ENCODE results near the gene SLC44A5. TPM values are rescaled to one million over a fixed set of nuclear protein-coding genes. Genes with fewer than 3 reads are reported as not detected.

The SLC44A5 gene
- total and polyA plus RNA-seq, 4 donors = 0.13 to 1.1 (median 0.22) TPM

DNA sequence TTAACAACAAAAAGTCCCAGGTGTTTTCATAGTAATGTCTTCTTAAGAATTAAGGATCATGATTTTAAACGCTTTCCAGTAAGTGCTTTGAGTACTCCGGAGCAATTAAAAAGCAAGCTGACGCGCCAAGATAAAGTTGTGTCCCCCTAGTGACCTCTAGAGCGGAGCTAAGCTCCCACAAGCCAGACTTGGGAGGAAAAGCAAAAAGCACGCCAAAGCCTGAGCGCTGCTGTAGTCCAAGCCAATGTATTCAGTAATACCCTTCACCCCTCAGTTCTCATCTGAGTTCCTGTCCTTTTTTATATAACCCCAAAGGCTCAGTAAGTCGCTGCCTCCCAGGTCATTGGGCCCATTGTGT is 3.5 kb upstream of the SLC44A5 start:
- Histone ChIP-seq H3K4me3 (ENCODE audit: low read depth in 1 of 3, low read length in 3 of 3) (no peak overlapping the region), H3K27ac (ENCODE audit: low read depth in 1 of 2, low read length in 2 of 2) (no peak overlapping the region), H3K27me3 (ENCODE audit: control insufficient read depth in 4 of 4, insufficient read depth in 4 of 4, low read length in 3 of 4) (peaks cover 0 to 5% (median 3%) of the 10 kb centered on the region in 4 donors), H3K9me3 (ENCODE audit: control insufficient read depth in 4 of 4, low read length in 3 of 4) (peaks cover 0 to 3% (median 0%) of the 10 kb centered on the region in 4 donors), H3K36me3 (ENCODE audit: control insufficient read depth in 4 of 4, insufficient read depth in 3 of 4, low read depth in 1 of 4, low read length in 3 of 4) (no peaks in the 10 kb centered on the region), H3K9ac (ENCODE audit: low read depth in 1 of 2, low read length in 2 of 2) (no peak overlapping the region), H3K4me1 (ENCODE audit: control insufficient read depth in 4 of 4, insufficient read depth in 4 of 4, low read length in 3 of 4) (peaks cover 6 to 23% (median 13%) of the 10 kb centered on the region in 4 donors)
- no peak for DNase-seq (ENCODE audit: low spot score)
- WGBS = 6% methylated on average over 8 of the region's 8 CpGs
- TF ChIP-seq HNF4G (IDR thresholded peaks at IDR 0.05) (no peak), FOXA1 (IDR thresholded peaks at IDR 0.05) (no peak), HNF4A (conservative IDR thresholded peaks at IDR 0.05) (no peak), FOXA2 (IDR thresholded peaks at IDR 0.05) (no peak), GABPA (IDR thresholded peaks at IDR 0.05 in 1 of 2, conservative IDR thresholded peaks at IDR 0.05 in 1 of 2) (no peak), JUND (IDR thresholded peaks at IDR 0.05) (no peak), TAF1 (conservative IDR thresholded peaks at IDR 0.05) (no peak), NR2F2 (IDR thresholded peaks at IDR 0.05) (no peak), RXRA (IDR thresholded peaks at IDR 0.05) (no peak)
- TF ChIP-seq, protein P1, sequence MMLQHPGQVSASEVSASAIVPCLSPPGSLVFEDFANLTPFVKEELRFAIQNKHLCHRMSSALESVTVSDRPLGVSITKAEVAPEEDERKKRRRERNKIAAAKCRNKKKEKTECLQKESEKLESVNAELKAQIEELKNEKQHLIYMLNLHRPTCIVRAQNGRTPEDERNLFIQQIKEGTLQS (IDR thresholded peaks at IDR 0.05) = no peak
- TF ChIP-seq, protein P2, sequence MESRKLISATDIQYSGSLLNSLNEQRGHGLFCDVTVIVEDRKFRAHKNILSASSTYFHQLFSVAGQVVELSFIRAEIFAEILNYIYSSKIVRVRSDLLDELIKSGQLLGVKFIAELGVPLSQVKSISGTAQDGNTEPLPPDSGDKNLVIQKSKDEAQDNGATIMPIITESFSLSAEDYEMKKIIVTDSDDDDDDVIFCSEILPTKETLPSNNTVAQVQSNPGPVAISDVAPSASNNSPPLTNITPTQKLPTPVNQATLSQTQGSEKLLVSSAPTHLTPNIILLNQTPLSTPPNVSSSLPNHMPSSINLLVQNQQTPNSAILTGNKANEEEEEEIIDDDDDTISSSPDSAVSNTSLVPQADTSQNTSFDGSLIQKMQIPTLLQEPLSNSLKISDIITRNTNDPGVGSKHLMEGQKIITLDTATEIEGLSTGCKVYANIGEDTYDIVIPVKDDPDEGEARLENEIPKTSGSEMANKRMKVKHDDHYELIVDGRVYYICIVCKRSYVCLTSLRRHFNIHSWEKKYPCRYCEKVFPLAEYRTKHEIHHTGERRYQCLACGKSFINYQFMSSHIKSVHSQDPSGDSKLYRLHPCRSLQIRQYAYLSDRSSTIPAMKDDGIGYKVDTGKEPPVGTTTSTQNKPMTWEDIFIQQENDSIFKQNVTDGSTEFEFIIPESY (IDR thresholded peaks at IDR 0.05) = no peak

DNA sequence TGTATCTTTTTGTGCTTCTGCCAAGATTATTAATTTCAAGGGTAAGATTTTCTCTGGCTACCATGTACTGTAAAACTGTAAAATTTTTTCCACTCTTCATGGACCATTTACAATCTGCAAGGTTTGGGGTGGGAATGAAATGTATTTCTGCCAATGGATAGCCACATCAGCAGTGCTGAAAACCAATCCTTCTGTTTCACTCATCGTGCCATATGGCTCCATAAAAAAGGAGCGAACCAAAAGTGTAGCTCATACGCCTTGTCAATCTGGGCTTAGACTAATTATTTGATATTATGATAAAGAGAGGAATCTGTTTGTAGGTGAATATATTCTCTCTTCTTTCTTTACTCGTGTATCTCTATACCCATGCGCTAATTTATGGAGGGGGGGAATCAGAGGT is 3.0 kb upstream of the SLC44A5 start:
- Histone ChIP-seq H3K27ac (ENCODE audit: low read depth in 1 of 2, low read length in 2 of 2) (no peak overlapping the region), H3K4me1 (ENCODE audit: control insufficient read depth in 4 of 4, insufficient read depth in 4 of 4, low read length in 3 of 4) (peaks cover 6 to 23% (median 13%) of the 10 kb centered on the region in 4 donors), H3K9ac (ENCODE audit: low read depth in 1 of 2, low read length in 2 of 2) (no peak overlapping the region), H3K4me3 (ENCODE audit: low read depth in 1 of 3, low read length in 3 of 3) (no peak overlapping the region), H3K36me3 (ENCODE audit: control insufficient read depth in 4 of 4, insufficient read depth in 3 of 4, low read depth in 1 of 4, low read length in 3 of 4) (no peaks in the 10 kb centered on the region), H3K9me3 (ENCODE audit: control insufficient read depth in 4 of 4, low read length in 3 of 4) (peaks cover 0 to 3% (median 0%) of the 10 kb centered on the region in 4 donors), H3K27me3 (ENCODE audit: control insufficient read depth in 4 of 4, insufficient read depth in 4 of 4, low read length in 3 of 4) (peaks cover 0 to 5% (median 2%) of the 10 kb centered on the region in 4 donors)
- DNase-seq (ENCODE audit: low spot score) = no peak
- 61% methylated on average over 5 of the region's 5 CpGs for WGBS
- TF ChIP-seq FOXA2 (IDR thresholded peaks at IDR 0.05) (no peak), YY1 (IDR thresholded peaks at IDR 0.05) (no peak), SP1 (IDR thresholded peaks at IDR 0.05) (no peak), RAD21 (IDR thresholded peaks at IDR 0.05) (no peak), HNF4G (IDR thresholded peaks at IDR 0.05) (no peak), TAF1 (conservative IDR thresholded peaks at IDR 0.05) (no peak), HNF4A (conservative IDR thresholded peaks at IDR 0.05) (no peak)

DNA sequence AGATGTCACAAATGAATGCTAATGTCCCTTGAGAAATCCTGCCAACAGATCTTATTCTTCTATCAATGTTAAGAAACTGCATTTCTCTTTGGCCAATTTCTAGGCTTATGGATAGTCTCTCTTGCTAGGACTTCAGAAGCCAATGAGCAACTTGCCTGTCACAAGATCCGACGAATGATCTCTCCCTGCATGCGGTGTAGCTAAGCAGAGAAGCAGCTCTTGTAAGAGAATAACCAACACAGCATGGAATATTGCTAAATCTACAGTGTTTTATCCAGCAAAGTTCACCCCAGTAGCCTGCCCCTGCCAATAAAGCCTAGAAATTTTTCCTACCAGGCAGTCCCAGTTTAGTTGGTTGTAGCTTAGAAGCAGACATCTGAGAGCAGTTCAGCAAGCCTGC is 2.1 kb upstream of the SLC44A5 start:
- Histone ChIP-seq H3K9me3 (ENCODE audit: control insufficient read depth in 4 of 4, low read length in 3 of 4) (peaks cover 0 to 3% (median 0%) of the 10 kb centered on the region in 4 donors), H3K27me3 (ENCODE audit: control insufficient read depth in 4 of 4, insufficient read depth in 4 of 4, low read length in 3 of 4) (peaks cover 0 to 5% (median 1%) of the 10 kb centered on the region in 4 donors), H3K4me3 (ENCODE audit: low read depth in 1 of 3, low read length in 3 of 3) (no peak overlapping the region), H3K27ac (ENCODE audit: low read depth in 1 of 2, low read length in 2 of 2) (no peak overlapping the region), H3K36me3 (ENCODE audit: control insufficient read depth in 4 of 4, insufficient read depth in 3 of 4, low read depth in 1 of 4, low read length in 3 of 4) (no peaks in the 10 kb centered on the region), H3K9ac (ENCODE audit: low read depth in 1 of 2, low read length in 2 of 2) (no peak overlapping the region), H3K4me1 (ENCODE audit: control insufficient read depth in 4 of 4, insufficient read depth in 4 of 4, low read length in 3 of 4) (peaks cover 6 to 23% (median 13%) of the 10 kb centered on the region in 4 donors)
- DNase-seq (ENCODE audit: low spot score) = no peak
- WGBS = 84% methylated on average over 3 of the region's 3 CpGs
- no peak for TF ChIP-seq JUND (IDR thresholded peaks at IDR 0.05)
- TF ChIP-seq, protein P2 (IDR thresholded peaks at IDR 0.05) = no peak
- no peak for TF ChIP-seq TAF1 (conservative IDR thresholded peaks at IDR 0.05)
- TF ChIP-seq NR2F2 (IDR thresholded peaks at IDR 0.05) = no peak
- no peak for TF ChIP-seq GABPA (IDR thresholded peaks at IDR 0.05 in 1 of 2, conservative IDR thresholded peaks at IDR 0.05 in 1 of 2)
- TF ChIP-seq, protein P3, sequence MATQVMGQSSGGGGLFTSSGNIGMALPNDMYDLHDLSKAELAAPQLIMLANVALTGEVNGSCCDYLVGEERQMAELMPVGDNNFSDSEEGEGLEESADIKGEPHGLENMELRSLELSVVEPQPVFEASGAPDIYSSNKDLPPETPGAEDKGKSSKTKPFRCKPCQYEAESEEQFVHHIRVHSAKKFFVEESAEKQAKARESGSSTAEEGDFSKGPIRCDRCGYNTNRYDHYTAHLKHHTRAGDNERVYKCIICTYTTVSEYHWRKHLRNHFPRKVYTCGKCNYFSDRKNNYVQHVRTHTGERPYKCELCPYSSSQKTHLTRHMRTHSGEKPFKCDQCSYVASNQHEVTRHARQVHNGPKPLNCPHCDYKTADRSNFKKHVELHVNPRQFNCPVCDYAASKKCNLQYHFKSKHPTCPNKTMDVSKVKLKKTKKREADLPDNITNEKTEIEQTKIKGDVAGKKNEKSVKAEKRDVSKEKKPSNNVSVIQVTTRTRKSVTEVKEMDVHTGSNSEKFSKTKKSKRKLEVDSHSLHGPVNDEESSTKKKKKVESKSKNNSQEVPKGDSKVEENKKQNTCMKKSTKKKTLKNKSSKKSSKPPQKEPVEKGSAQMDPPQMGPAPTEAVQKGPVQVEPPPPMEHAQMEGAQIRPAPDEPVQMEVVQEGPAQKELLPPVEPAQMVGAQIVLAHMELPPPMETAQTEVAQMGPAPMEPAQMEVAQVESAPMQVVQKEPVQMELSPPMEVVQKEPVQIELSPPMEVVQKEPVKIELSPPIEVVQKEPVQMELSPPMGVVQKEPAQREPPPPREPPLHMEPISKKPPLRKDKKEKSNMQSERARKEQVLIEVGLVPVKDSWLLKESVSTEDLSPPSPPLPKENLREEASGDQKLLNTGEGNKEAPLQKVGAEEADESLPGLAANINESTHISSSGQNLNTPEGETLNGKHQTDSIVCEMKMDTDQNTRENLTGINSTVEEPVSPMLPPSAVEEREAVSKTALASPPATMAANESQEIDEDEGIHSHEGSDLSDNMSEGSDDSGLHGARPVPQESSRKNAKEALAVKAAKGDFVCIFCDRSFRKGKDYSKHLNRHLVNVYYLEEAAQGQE (IDR thresholded peaks at IDR 0.05) = no peak
- TF ChIP-seq, protein P4, sequence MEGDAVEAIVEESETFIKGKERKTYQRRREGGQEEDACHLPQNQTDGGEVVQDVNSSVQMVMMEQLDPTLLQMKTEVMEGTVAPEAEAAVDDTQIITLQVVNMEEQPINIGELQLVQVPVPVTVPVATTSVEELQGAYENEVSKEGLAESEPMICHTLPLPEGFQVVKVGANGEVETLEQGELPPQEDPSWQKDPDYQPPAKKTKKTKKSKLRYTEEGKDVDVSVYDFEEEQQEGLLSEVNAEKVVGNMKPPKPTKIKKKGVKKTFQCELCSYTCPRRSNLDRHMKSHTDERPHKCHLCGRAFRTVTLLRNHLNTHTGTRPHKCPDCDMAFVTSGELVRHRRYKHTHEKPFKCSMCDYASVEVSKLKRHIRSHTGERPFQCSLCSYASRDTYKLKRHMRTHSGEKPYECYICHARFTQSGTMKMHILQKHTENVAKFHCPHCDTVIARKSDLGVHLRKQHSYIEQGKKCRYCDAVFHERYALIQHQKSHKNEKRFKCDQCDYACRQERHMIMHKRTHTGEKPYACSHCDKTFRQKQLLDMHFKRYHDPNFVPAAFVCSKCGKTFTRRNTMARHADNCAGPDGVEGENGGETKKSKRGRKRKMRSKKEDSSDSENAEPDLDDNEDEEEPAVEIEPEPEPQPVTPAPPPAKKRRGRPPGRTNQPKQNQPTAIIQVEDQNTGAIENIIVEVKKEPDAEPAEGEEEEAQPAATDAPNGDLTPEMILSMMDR (IDR thresholded peaks at IDR 0.05; ENCODE audit: low read depth, low read length, missing input control) = no peak
- no peak for TF ChIP-seq HNF4A (conservative IDR thresholded peaks at IDR 0.05)
